Adrenal gland (tissue), 5 donors: ENCODE data around the gene EML1.

ENCODE experiments used
- POLR2A ChIP-seq, 2 donors: fragments of 450-650 bp; IDR thresholded peaks; one replicate each; pipeline ENCODE4 v1.6.1; 2017; ENCODE audit warnings: antibody characterized with exemption in 2 of 2, mild to moderate bottlenecking in 2 of 2, moderate library complexity in 1 of 2
- TF ChIP-seq, protein P1 (sequence below), 6 experiments: fragments of 450-650 bp in 4 of 6; fragments of 200-600 bp in 2 of 6; sonication (generic) in 1 of 6; IDR thresholded peaks; 1 replicate in 5 of 6; 2 replicates in 1 of 6; pipeline versions ENCODE4 v1.5.1 to v1.8.0; 2016 to 2021; ENCODE audit warnings: antibody characterized with exemption in 6 of 6, mild to moderate bottlenecking in 2 of 6, moderate library complexity in 1 of 6
- donor health status: DM: no; HTN: no; CAD: no.

DNA sequence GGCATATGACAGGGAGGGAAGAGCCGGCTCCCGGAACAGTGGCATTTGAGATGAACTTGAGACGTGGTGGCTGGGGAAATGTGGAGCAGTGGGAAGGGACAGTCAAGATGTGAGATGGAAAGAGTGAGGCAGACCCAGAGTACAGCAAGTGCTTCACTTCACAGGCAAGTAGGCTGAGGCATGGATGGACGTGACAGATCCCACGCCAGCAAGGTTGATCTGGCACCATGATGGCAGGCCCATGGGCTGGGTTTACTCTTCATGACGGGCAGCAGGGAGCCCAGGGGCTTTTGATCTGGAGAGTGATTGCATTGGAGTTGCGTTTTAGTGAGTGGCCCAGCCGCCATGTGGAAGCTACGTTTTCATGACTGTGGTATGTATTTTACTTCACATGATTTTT, 17.9 kb upstream of the EML1 start:
- TF ChIP-seq, protein P1, sequence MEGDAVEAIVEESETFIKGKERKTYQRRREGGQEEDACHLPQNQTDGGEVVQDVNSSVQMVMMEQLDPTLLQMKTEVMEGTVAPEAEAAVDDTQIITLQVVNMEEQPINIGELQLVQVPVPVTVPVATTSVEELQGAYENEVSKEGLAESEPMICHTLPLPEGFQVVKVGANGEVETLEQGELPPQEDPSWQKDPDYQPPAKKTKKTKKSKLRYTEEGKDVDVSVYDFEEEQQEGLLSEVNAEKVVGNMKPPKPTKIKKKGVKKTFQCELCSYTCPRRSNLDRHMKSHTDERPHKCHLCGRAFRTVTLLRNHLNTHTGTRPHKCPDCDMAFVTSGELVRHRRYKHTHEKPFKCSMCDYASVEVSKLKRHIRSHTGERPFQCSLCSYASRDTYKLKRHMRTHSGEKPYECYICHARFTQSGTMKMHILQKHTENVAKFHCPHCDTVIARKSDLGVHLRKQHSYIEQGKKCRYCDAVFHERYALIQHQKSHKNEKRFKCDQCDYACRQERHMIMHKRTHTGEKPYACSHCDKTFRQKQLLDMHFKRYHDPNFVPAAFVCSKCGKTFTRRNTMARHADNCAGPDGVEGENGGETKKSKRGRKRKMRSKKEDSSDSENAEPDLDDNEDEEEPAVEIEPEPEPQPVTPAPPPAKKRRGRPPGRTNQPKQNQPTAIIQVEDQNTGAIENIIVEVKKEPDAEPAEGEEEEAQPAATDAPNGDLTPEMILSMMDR (IDR thresholded peaks at IDR 0.05) = no peak
- TF ChIP-seq POLR2A (IDR thresholded peaks at IDR 0.05) = no peak
